DND-41 (cell line): ENCODE measurements around the gene DEAF1.

ENCODE experiments used
- CTCF ChIP-seq: IDR thresholded peaks from 2 replicates; pipeline ENCODE4 v1.5.1; 2012; ENCODE audit warnings: borderline replicate concordance, low read length, moderate library complexity, mild to moderate bottlenecking; ENCODE audit not compliant: poor library complexity, severe bottlenecking; ENCODE audit errors: extremely low read depth
- EZH2 ChIP-seq: IDR thresholded peaks from 3 replicates; pipeline ENCODE4 v1.6.1; 2012; ENCODE audit warnings: borderline replicate concordance, low read depth, mild to moderate bottlenecking, moderate library complexity, low read length, inconsistent platforms; ENCODE audit not compliant: severe bottlenecking

- TF ChIP-seq EZH2 (no peak), CTCF (no peak)
These were observed 80.2 kb downstream of the DEAF1 start for GRCh38 chr11:614623-615503.
